ENCODE results near the gene CCDC107.

DNA sequence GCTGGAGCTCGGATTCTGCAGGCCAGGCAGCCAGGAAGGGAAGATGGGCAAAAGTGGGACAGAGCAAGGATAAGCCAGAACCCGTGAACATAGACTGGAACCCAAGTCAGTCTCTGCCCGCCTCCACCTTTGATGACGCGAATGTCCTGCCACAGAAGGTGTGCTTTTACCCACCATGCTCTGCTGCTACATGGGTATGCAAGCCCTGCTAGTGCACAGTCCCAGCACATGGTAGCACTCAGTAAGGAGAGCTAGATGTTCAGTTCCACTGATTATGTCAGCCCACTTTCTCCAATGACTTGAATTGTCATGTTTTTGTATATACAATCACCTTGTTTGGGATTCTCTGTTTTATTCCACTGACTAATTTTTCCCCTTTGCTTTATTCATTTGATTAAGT lies 28.5 kb upstream of the CCDC107 start:
- TF ChIP-seq, protein P1, sequence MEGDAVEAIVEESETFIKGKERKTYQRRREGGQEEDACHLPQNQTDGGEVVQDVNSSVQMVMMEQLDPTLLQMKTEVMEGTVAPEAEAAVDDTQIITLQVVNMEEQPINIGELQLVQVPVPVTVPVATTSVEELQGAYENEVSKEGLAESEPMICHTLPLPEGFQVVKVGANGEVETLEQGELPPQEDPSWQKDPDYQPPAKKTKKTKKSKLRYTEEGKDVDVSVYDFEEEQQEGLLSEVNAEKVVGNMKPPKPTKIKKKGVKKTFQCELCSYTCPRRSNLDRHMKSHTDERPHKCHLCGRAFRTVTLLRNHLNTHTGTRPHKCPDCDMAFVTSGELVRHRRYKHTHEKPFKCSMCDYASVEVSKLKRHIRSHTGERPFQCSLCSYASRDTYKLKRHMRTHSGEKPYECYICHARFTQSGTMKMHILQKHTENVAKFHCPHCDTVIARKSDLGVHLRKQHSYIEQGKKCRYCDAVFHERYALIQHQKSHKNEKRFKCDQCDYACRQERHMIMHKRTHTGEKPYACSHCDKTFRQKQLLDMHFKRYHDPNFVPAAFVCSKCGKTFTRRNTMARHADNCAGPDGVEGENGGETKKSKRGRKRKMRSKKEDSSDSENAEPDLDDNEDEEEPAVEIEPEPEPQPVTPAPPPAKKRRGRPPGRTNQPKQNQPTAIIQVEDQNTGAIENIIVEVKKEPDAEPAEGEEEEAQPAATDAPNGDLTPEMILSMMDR (IDR thresholded peaks at IDR 0.05), result no peak
- TF ChIP-seq ESRRA (IDR thresholded peaks at IDR 0.05; ENCODE audit: borderline replicate concordance, low read length) (no peak), RNF2 (IDR thresholded peaks at IDR 0.05; ENCODE audit: borderline replicate concordance, low read depth) (no peak), EP300 (IDR thresholded peaks at IDR 0.05) (no peak), RCOR1 (IDR thresholded peaks at IDR 0.05; ENCODE audit: low read depth, low read length) (no peak), SMC3 (IDR thresholded peaks at IDR 0.05) (no peak), PHF8 (IDR thresholded peaks at IDR 0.05; ENCODE audit: borderline replicate concordance, low read depth) (no peak), MAZ (IDR thresholded peaks at IDR 0.05; ENCODE audit: borderline replicate concordance, low read depth, low read length) (no peak), MYC (IDR thresholded peaks at IDR 0.05; ENCODE audit: borderline replicate concordance, low read length) (no peak), JUN (IDR thresholded peaks at IDR 0.05) (no peak), TP53 (CRISPR knock-in tag; IDR thresholded peaks at IDR 0.05) (no peak)
- TF ChIP-seq, protein P2, sequence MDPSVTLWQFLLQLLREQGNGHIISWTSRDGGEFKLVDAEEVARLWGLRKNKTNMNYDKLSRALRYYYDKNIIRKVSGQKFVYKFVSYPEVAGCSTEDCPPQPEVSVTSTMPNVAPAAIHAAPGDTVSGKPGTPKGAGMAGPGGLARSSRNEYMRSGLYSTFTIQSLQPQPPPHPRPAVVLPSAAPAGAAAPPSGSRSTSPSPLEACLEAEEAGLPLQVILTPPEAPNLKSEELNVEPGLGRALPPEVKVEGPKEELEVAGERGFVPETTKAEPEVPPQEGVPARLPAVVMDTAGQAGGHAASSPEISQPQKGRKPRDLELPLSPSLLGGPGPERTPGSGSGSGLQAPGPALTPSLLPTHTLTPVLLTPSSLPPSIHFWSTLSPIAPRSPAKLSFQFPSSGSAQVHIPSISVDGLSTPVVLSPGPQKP (IDR thresholded peaks at IDR 0.05; ENCODE audit: low read depth, low read length), result no peak

Measured in A549 (cell line).